Skeletal muscle cell (primary cell): Measurements from ENCODE around the gene NUDT19.
"Not testable (repeated sequence)": the region's sequence is repeated elsewhere in the genome, so short reads cannot be mapped to it uniquely, and the experiment has no call there.

ENCODE experiments used
- DNase-seq: peaks from one replicate; pipeline ENCODE4 v3.0.0-alpha.2; 2010; ENCODE audit warnings: low read depth
- H3K4me3 ChIP-seq: 2 replicates; pipeline ENCODE4 v1.5.1; 2011; ENCODE audit warnings: low read depth, mild to moderate bottlenecking, control low read depth, low read length, moderate library complexity

Gene NUDT19

DNA sequence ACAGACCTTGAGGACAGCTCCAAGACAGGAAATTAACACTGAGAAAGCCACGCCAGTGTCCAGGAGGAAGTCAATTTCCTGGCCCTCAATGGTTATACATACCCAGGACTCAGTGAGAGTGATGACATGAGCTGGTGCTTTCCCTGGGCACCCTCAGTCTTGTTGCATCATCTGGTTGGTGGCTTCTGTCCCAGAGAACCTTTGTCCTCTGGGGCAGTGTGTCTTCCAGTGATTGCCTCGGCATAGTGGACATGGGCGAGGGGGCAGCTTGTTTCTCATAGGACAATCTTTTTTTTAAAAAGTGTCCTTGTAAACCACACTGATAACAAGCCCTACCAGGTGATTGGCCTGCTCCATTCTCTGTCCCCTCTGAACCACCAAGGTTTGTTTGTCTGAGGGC is 5.2 kb downstream of the NUDT19 start:
- not testable (repeated sequence) for H3K4me3 ChIP-seq, DNase-seq

GRCh38 chr19:32700129-32700528 is 8.5 kb downstream of the NUDT19 start:
- DNase-seq, H3K4me3 ChIP-seq: not testable (repeated sequence)

- DNase-seq, result no peak
- no peak overlapping the region for H3K4me3 ChIP-seq
Observed at GRCh38 chr19:32702010-32702409, 10.4 kb downstream of the NUDT19 start.

DNA sequence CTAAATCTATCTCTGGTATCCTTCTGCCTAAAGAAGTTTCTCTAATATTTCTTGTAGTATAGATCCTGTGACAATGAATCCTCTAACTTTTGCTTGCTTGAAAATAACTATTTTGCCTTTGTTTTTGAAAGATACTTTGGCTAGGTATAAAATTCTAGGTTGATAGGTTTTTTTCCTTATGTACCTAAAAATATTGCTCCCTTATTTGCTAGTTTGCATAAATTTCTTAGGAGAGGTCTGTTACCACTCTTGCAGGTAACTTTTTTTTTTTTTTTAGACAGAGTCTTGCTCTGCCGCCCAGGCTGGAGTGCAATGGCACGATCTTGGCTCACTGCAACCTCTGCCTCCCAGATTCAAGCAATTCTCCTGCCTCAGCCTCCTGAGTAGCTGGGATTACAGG is 12.4 kb downstream of the NUDT19 start:
- not testable (repeated sequence) for DNase-seq, H3K4me3 ChIP-seq

DNA sequence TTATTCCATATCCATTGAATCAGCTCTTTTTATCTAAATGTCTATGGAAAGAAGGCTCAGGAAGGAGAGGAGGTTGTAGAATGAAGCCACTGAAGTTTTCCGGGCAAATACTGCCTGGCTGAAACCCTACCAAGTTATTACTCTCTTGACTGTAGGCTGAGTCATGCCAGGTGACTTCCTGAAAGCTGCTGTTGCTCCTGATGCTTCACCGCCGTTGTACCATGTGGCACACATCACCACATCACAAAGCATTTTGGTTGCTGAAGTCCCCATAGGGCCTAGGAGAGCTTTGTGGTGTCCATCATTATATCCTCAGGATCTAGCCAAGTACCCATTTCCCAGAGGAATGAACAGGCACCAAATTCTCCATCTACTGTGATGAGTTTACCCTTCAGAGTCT is 16.8 kb downstream of the NUDT19 start:
- H3K4me3 ChIP-seq, result no peak overlapping the region
- DNase-seq, result no peak

DNA sequence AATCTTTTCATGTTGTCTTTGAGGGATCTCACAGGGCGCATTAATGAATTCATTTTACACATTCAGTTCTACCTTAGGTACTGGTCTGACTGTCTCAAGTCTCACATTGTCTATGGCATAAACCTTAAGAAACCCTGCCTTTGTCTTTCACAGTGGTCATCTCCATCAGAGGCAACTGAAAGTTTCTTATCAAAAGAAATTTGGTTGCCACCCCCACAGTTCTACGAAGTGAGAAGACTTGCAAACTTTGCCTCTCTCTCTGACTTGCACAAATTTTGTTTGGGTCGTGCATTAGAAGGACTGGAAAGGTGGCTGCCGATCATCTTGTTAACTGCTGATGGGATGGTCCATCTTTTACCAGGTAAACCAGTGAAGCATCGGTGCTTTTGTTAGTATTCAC is 17.4 kb downstream of the NUDT19 start:
- H3K4me3 ChIP-seq, result no peak overlapping the region
- DNase-seq, result no peak

DNA sequence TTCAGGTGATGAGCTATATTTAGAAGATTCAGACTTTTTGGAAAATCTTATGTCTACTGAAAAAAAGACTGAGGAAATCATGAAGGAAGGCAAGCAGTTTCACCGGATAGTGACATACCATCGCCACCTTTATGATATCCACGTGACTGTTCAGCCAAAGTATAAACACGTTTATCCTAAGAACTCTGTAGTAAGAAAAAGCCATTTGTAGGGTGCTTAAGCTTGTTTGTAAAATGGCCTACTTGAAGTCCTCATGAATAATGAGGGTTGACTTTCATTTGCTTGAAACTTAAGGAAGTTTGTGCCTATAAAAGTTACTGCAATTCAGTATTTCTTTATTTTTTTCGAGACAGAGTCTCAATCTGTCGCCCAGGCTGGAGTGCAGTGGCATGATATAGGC is 20.1 kb downstream of the NUDT19 start:
- DNase-seq, result no peak
- H3K4me3 ChIP-seq, result no peak overlapping the region

DNA sequence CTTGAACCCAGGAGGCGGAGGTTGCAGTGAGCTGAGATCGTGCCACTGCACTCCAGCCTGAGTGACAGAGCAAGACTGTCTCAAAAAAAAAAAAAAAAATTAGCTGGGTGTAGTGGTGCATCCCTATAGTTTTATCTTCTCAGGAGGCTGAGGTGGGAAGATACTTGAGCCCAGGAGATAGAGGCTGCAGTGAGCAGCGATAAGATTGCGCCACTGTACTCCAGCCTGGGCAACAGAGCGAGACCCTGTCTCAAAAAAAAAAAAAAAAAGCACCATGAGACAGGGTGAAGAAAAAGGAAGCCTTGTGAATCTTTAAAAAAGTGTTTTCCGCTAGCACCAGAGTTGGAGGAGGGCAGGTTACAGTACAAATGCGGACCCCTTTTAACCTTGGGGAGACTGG is 24.6 kb downstream of the NUDT19 start:
- not testable (repeated sequence) for DNase-seq, H3K4me3 ChIP-seq

DNA sequence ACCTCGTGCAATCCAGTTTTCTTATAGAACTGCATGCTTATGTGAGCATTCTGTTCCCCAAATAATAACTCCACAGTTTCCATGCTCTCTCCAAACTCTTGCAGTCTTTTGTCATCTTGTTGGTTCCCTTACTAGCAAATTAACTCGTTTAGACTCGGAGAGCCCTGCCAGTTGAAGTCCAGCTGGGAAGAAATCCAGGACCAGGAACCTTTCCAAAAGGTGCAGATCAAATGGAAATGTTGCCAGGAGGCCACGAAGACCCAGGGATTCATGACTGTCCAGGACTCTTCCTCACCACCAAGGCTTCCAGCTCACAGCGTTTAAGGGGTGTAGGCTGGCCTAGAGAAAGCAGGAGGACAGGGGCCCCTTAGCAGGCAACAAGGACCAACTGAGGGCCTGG is 25.9 kb downstream of the NUDT19 start:
- DNase-seq, result no peak
- no peak overlapping the region for H3K4me3 ChIP-seq

GRCh38 chr19:32718286-32718685 is 26.7 kb downstream of the NUDT19 start:
- no peak overlapping the region for H3K4me3 ChIP-seq

GRCh38 chr19:32719611-32720059 is 28.0 kb downstream of the NUDT19 start, which contains the start of gene TDRD12:
TSS of gene TDRD12 (plus strand) at chr19:32719767. CDS start at chr19:32720073, 306 bp downstream.
- no peak within 1 kb of the TSS for H3K4me3 ChIP-seq
- DNase-seq, result no peak

More at GRCh38 chr19:32718286-32718685, 26.7 kb downstream of the NUDT19 start:
- DNase-seq, result no peak

DNA sequence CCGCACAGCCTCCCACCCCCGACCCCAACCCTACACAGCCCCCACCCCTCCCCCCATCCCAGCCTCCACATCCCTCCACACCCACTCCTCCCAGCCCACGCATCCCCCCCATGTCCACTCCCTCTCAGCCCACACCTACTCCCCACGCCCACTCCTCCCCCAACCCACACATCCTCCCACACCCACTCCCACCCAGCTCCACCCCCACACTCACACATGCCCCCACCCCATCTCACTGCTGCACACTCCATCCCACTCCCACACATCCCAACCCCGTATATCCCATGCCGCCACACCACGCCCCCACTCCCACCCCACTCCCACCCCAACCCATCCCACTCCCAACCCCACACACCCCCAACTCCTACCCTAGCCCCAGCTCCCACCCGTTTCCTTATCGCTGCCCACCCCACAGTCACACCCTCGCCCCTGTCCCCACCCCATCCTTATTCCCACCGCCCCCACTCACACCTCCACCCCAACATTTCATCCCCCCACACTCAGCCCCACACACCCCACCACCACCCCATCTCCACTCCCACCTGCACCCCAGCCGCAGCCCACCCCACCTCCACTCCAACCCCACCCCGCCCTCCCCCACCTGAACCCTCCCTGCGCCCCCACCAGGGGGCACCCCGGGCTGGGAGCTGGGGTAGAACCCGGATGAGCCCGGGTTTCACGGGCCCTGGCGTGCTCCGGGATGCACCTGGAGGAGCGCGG is 28.8 kb downstream of the NUDT19 start:
- no peak for DNase-seq
- H3K4me3 ChIP-seq, result no peak overlapping the region

GRCh38 chr19:32720936-32721250 is 29.3 kb downstream of the NUDT19 start:
- no peak overlapping the region for H3K4me3 ChIP-seq
- DNase-seq, result no peak

DNA sequence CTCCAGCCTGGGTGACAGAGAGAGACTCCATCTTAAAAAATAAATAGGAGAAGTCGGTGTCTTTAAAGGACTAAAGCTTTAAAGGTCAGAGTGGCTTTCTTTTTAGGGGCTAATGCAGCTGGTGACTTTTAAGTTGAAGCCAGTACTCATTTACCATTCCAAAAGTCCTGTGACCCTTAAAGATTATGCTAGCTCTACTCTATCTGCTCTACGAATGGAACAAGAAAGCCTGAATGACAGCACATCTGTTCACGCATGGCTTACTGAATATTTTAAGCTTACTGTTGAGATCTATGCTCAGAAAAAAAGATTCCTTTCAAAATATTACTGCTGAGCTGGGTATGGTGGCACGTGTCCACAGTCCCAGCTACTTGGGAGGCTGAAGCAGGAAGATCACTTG is 44.3 kb downstream of the NUDT19 start:
- H3K4me3 ChIP-seq, result no peak overlapping the region
- DNase-seq, result no peak

GRCh38 chr19:32743021-32743420 is 51.4 kb downstream of the NUDT19 start:
- H3K4me3 ChIP-seq, result no peak overlapping the region
- DNase-seq, result no peak

DNA sequence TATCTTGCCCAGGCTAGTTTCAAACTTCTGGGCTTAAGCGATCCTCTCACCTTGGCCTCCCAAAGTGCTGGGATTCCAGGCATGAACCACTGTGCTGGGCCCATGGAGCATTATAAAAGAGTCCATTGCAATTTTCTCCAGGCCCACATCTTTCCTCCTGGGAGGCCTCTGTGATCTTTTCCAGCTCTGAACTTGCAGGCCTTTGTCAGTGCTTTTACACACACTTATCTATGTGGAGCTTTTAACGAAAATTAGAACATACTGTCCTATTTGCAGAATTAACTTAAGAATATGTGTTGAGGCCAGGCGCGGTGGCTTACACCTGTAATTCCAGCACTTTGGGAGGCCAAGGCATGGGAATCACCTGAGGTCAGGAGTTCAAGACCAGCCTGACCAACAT is 51.8 kb downstream of the NUDT19 start:
- no peak overlapping the region for H3K4me3 ChIP-seq
- DNase-seq, result no peak

GRCh38 chr19:32744555-32745325 is 53.1 kb downstream of the NUDT19 start:
- H3K4me3 ChIP-seq, result no peak overlapping the region
- DNase-seq, result no peak

GRCh38 chr19:32745594-32746251 is 54.1 kb downstream of the NUDT19 start:
- not testable (repeated sequence) for DNase-seq, H3K4me3 ChIP-seq

- not testable (repeated sequence) for H3K4me3 ChIP-seq, DNase-seq
Observed at GRCh38 chr19:32746631-32747196, 55.1 kb downstream of the NUDT19 start.

GRCh38 chr19:32748497-32748896 is 56.9 kb downstream of the NUDT19 start:
- no peak overlapping the region for H3K4me3 ChIP-seq
- no peak for DNase-seq
